GM12878 (cell line): ENCODE data around the gene EPS8L1. TPM values are rescaled to one million over a fixed set of nuclear protein-coding genes. Genes with fewer than 3 reads are reported as not detected.

Experiments used
- ATAC-seq: fragments of 200-7000 bp; cut with Tn5 transposase; 3 replicates; pipeline ENCODE4 v1.9.1; 2020; ENCODE audit warnings: mild to moderate bottlenecking, moderate library complexity
- BruUV-seq: library from RNA; stranded (reverse); fragments of 400-500 nt; replicated peaks from 2 replicates; lab custom pipeline; 2021; lab: Mats Ljungman, UMichigan
- CTCF ChIA-PET: fragments of 300-600 bp; sonication (Branson Sonifier 250); formaldehyde crosslinking; extraction: SDS; loops from one replicate; lab custom pipeline; 2021; ENCODE audit warnings: inconsistent platforms; lab: Yijun Ruan, JAX
- POLR2A ChIA-PET: fragments of 350-600 bp; formaldehyde crosslinking; extraction: SDS; loops from one replicate; lab custom pipeline; 2021; ENCODE audit warnings: inconsistent platforms; lab: Charles Lee
- RAD21 ChIA-PET: fragments of 300-600 bp; sonication (Branson Sonifier 250); formaldehyde crosslinking; loops from one replicate; lab custom pipeline; 2023; ENCODE audit warnings: antibody characterized with exemption; ENCODE audit not compliant: unreplicated experiment; lab: Charles Lee
- SMC1A ChIA-PET: fragments of 300-600 bp; sonication (Branson Sonifier 250); formaldehyde crosslinking; loops from one replicate; lab custom pipeline; 2023; ENCODE audit not compliant: unreplicated experiment, uncharacterized antibody; lab: Charles Lee
- DNase-seq: peaks from one replicate; pipeline ENCODE4 v3.0.0-alpha.2; 2011; ENCODE audit warnings: low read depth, low spot score
- FAIRE-seq: peaks from 3 replicates; lab custom pipeline; 2011; peaks lifted over from hg19 to GRCh38; lab: Jason Lieb, UNC
- H2AFZ ChIP-seq: 2 replicates; pipeline ENCODE4 v1.6.0; 2011; ENCODE audit warnings: low read depth, low read length, control low read depth; ENCODE audit not compliant: control insufficient read depth
- H3K27ac ChIP-seq: 2 replicates; pipeline ENCODE4 v1.5.1; 2011; ENCODE audit warnings: control low read depth; ENCODE audit not compliant: control insufficient read depth, insufficient read depth
- H3K27me3 ChIP-seq, 2 experiments: replicated peaks in 1 of 2; 2 replicates each; pipeline versions ENCODE4 v1.6.0 to v1.6.1; 2011; ENCODE audit warnings: low read length in 1 of 2; ENCODE audit not compliant: control insufficient read depth in 2 of 2, insufficient read depth in 2 of 2
- H3K36me3 ChIP-seq, 2 experiments: 2 replicates each; pipeline ENCODE4 v1.5.1; 2011; ENCODE audit warnings: low read length in 1 of 2; ENCODE audit not compliant: control insufficient read depth in 2 of 2, insufficient read depth in 2 of 2
- H3K4me1 ChIP-seq: 2 replicates; pipeline ENCODE4 v1.6.1; 2011; ENCODE audit warnings: mild to moderate bottlenecking, low read length, moderate library complexity, mixed read lengths; ENCODE audit not compliant: control insufficient read depth, insufficient read depth
- H3K4me2 ChIP-seq: 2 replicates; pipeline ENCODE4 v1.6.0; 2011; ENCODE audit warnings: control low read depth; ENCODE audit not compliant: control insufficient read depth, insufficient read depth
- H3K4me3 ChIP-seq: fragments of 200-600 bp; sonication (generic); 2 replicates; pipeline ENCODE4 v1.5.1; 2016
- H3K79me2 ChIP-seq: 2 replicates; pipeline ENCODE4 v1.6.0; 2011; ENCODE audit warnings: low read length; ENCODE audit not compliant: control insufficient read depth, insufficient read depth
- H3K9ac ChIP-seq: 2 replicates; pipeline ENCODE4 v1.8.0; 2011; ENCODE audit warnings: low read length, control low read depth, mixed read lengths; ENCODE audit not compliant: control insufficient read depth, insufficient read depth
- H3K9me3 ChIP-seq: replicated peaks from 3 replicates; pipeline ENCODE4 v1.5.1; 2011; ENCODE audit warnings: mild to moderate bottlenecking, low read length; ENCODE audit not compliant: control insufficient read depth, insufficient read depth
- H4K20me1 ChIP-seq: 2 replicates; pipeline ENCODE4 v1.6.0; 2011; ENCODE audit not compliant: control insufficient read depth, insufficient read depth
- BMI1 ChIP-seq: fragments of 450-650 bp; IDR thresholded peaks from 2 replicates; pipeline ENCODE4 v1.6.1; 2016; ENCODE audit warnings: mild to moderate bottlenecking, moderate library complexity, borderline replicate concordance
- CTCF ChIP-seq, 3 experiments: IDR thresholded peaks in 2 of 3; conservative IDR thresholded peaks in 1 of 3; 2 replicates each; pipeline ENCODE4 v1.5.1; 2011; ENCODE audit warnings: low read depth in 3 of 3, low read length in 3 of 3, mild to moderate bottlenecking in 3 of 3, control low read depth in 2 of 3, moderate library complexity in 2 of 3, inconsistent platforms in 1 of 3, mixed read lengths in 1 of 3; ENCODE audit not compliant: control insufficient read depth in 2 of 3, insufficient read depth in 1 of 3; ENCODE audit errors: extremely low read depth in 1 of 3
- DPF2 ChIP-seq: fragments of 450-650 bp; IDR thresholded peaks from 2 replicates; pipeline ENCODE4 v1.6.1; 2017; ENCODE audit warnings: mild to moderate bottlenecking
- ELK1 ChIP-seq: IDR thresholded peaks from 2 replicates; pipeline ENCODE4 v1.6.1; 2012; ENCODE audit warnings: low read depth, low read length, improper control_type of control experiment
- EP300 ChIP-seq, 2 experiments: fragments of 150-350 bp in 1 of 2; IDR thresholded peaks; 2 replicates each; pipeline ENCODE4 v1.6.1; 2011 to 2012; ENCODE audit warnings: low read depth in 2 of 2, low read length in 2 of 2, borderline replicate concordance in 1 of 2, improper control_type of control experiment in 1 of 2, inconsistent platforms in 1 of 2; ENCODE audit not compliant: control insufficient read depth in 1 of 2
- GATAD2B ChIP-seq: fragments of 450-650 bp; conservative IDR thresholded peaks from 2 replicates; pipeline ENCODE4 v1.6.1; 2017; ENCODE audit warnings: low read depth, mild to moderate bottlenecking, moderate library complexity
- NFYB ChIP-seq: IDR thresholded peaks from 2 replicates; pipeline ENCODE4 v1.6.1; 2011; ENCODE audit warnings: low read depth, mild to moderate bottlenecking, low read length, improper control_type of control experiment, moderate library complexity; ENCODE audit not compliant: insufficient read depth
- NKRF ChIP-seq: fragments of 450-650 bp; conservative IDR thresholded peaks from 2 replicates; pipeline ENCODE4 v1.6.1; 2017; ENCODE audit warnings: mild to moderate bottlenecking, moderate library complexity
- NR2F1 ChIP-seq: fragments of 450-650 bp; conservative IDR thresholded peaks from 2 replicates; pipeline ENCODE4 v1.6.1; 2017; ENCODE audit warnings: mild to moderate bottlenecking
- RUNX3 ChIP-seq: IDR thresholded peaks from 2 replicates; pipeline ENCODE4 v1.6.1; 2012; ENCODE audit warnings: low read length, inconsistent platforms
- SMAD1 ChIP-seq: fragments of 450-650 bp; IDR thresholded peaks from 2 replicates; pipeline ENCODE4 v1.6.1; 2018; ENCODE audit warnings: mild to moderate bottlenecking, low read depth; ENCODE audit not compliant: partially characterized antibody
- YBX1 ChIP-seq: fragments of 450-650 bp; IDR thresholded peaks from 2 replicates; pipeline ENCODE4 v1.6.1; 2016; ENCODE audit warnings: antibody characterized with exemption
- ZNF24 ChIP-seq: fragments of 450-650 bp; IDR thresholded peaks from 2 replicates; pipeline ENCODE4 v1.6.1; 2017; ENCODE audit warnings: antibody characterized with exemption, mild to moderate bottlenecking
- WGBS: methylation state at CpG from one replicate; pipeline ENCODE4 v1.1.6; 2016; ENCODE audit warnings: low lambda C conversion rate; ENCODE audit not compliant: insufficient replicate concordance, insufficient coverage; ENCODE audit errors: missing lambda C conversion rate; 5-methylcytosine and 5-hydroxymethylcytosine counted together
- in situ Hi-C: fragments of 300-500 bp; cut with MboI; formaldehyde crosslinking; loops from 9 replicates; pipeline ENCODE4 v1.14.3; 2018; ENCODE audit warnings: mixed read lengths
- intact Hi-C: fragments of 100-400 bp; cut with micrococcal nuclease; formaldehyde crosslinking; loops from one replicate; pipeline ENCODE4 v1.14.2; 2022; ENCODE audit not compliant: unreplicated experiment
- polyA plus RNA-seq, 11 experiments: library from polyadenylated mRNA; depleted of rRNA in 4 of 11; unstranded in 6 of 11; stranded (reverse) in 5 of 11; fragments of >200 nt; fragmentation: Nextera tagmentation in 4 of 11; fragmentation: Illumina TruSeq in 1 of 11; extraction: Ambion mirVana in 4 of 11; extraction: Trizol in 1 of 11; gene quantifications; 1 replicate in 1 of 11; 2 replicates in 10 of 11; pipeline versions ENCODE4 v1.2.1 to v1.2.3, GENCODE V29; 2011 to 2016; ENCODE audit warnings: inconsistent platforms in 2 of 11, missing spikeins in 2 of 11, low read depth in 1 of 11
- total RNA-seq, 4 experiments: library from RNA; depleted of rRNA in 3 of 4; stranded (reverse); fragments of >200 nt in 3 of 4; fragmentation: Illumina TruSeq in 1 of 4; extraction: Trizol in 1 of 4; gene quantifications; 2 replicates each; pipeline versions ENCODE4 v1.2.1 to v1.2.3, GENCODE V29; 2013 to 2021

The EPS8L1 gene
- total and polyA plus RNA-seq, 10 of the 15 experiments (the other 5 are each of a cell fraction or from before 2014, with no cell fraction given): 0.68 to 2.2 (median 0.96) TPM; not detected in 2

GRCh38 chr19:55080121-55080967 is 4.7 kb downstream of the EPS8L1 start (continued):
- TF ChIP-seq EP300 (IDR thresholded peaks at IDR 0.05; ENCODE audit: borderline replicate concordance in 1 of 2, control insufficient read depth in 1 of 2, low read depth in 2 of 2, low read length in 2 of 2): no peak

GRCh38 chr19:55080968-55081769 is 5.5 kb downstream of the EPS8L1 start:
- no peaks in the 10 kb centered on the region; the same call in 2 of the 3 replicates for H3K9me3 ChIP-seq
- SMC1A ChIA-PET: no interaction called here
- H3K9ac ChIP-seq: peak overlapping the region; percentile 13; the same call in 1 of the 2 replicates
- H3K4me1 ChIP-seq: peaks cover 7% of the 10 kb centered on the region; the same call in 1 of the 2 replicates
- H3K79me2 ChIP-seq: no peaks in the 10 kb centered on the region
- H3K36me3 ChIP-seq: no peaks in the 10 kb centered on the region
- H2AFZ ChIP-seq: peak overlapping the region; percentile 79
- WGBS: 5% methylated on average over 39 of the region's 60 CpGs
- no peaks in the 10 kb centered on the region; a peak in 2 of 4 replicates for H3K27me3 ChIP-seq
- H3K4me2 ChIP-seq: peak overlapping the region; percentile 97
- ATAC-seq: peak; percentile 89
- no TSS peak for BruUV-seq
- RAD21 ChIA-PET: interaction anchor here (1.7 kb wide), 1 partner anchor 19 kb away, joined by 6 read pairs; the partner anchor contains the start of gene RDH13
- H3K4me3 ChIP-seq: peak overlapping the region; percentile 60
- FAIRE-seq: no peak
- intact Hi-C loops: no loop called here
- CTCF ChIA-PET: interaction anchor here (0.8 to 1.0 kb wide), 2 partner anchors 8 to 18 kb away, joined by 3 to 5 read pairs; partner anchors contain the start of gene RDH13
- no peak overlapping the region for H3K27ac ChIP-seq
- POLR2A ChIA-PET: interaction anchor here (0.9 kb wide), 1 partner anchor 71 kb away, joined by 3 read pairs; no protein-coding TSS in a partner anchor
- H4K20me1 ChIP-seq: no peaks in the 10 kb centered on the region
- in situ Hi-C loops: no loop called here
- DNase-seq: peak; percentile 35
- TF ChIP-seq RUNX3 (no peak), CTCF (IDR thresholded peaks at IDR 0.05 in 2 of 3, conservative IDR thresholded peaks at IDR 0.05 in 1 of 3; ENCODE audit: control insufficient read depth in 2 of 3, extremely low read depth in 1 of 3, insufficient read depth in 1 of 3, low read depth in 3 of 3, low read length in 3 of 3) (0 out of 6 replicates have a peak, but pooled peaks of 1 of the 3 experiments have one; percentile 0), YBX1 (no peak), NFYB (no peak), ELK1 (no peak), NKRF (0 out of 2 replicates have a peak, but pooled peaks have one; percentile 25), GATAD2B (peak; percentile 35; the same call in 1 of the 2 replicates), DPF2 (0 out of 2 replicates have a peak, but pooled peaks have one; percentile 1), ZNF24 (no peak), SMAD1 (no peak), NR2F1 (peak; percentile 89), BMI1 (no peak)
